T-cell (primary cell): Measurements from ENCODE around the gene SLC25A10. TPM values are rescaled to one million over a fixed set of nuclear protein-coding genes. Genes with fewer than 3 reads are reported as not detected.

Source experiments
- ATAC-seq, 4 experiments: fragments of 200-7000 bp in 3 of 4; fragments of 150-1000 bp in 1 of 4; cut with Tn5 transposase; replicated peaks in 1 of 4; 1 replicate in 3 of 4; 2 replicates in 1 of 4; pipeline ENCODE4 v1.10.0; 2021; ENCODE audit warnings: moderate library complexity in 3 of 4, mild to moderate bottlenecking in 2 of 4, moderate number of reproducible peaks in 1 of 4
- CTCF ChIA-PET, 2 donors: fragments of 300-600 bp; sonication (Branson Sonifier 250); formaldehyde crosslinking; loops; one replicate each; lab custom pipeline; 2022; ENCODE audit warnings: antibody characterized with exemption in 2 of 2; lab: Charles Lee
- POLR2A ChIA-PET, 2 donors: fragments of 300-600 bp; sonication (Branson Sonifier 250); formaldehyde crosslinking; loops; one replicate each; lab custom pipeline; 2022; ENCODE audit warnings: antibody characterized with exemption in 2 of 2; lab: Charles Lee
- DNase-seq, 35 experiments: peaks; one replicate each; pipeline versions ENCODE4 v3.0.0 to v3.0.0-alpha.2; 2013 to 2023
- H3K27ac ChIP-seq: one replicate; pipeline ENCODE4 v1.5.1; 2013; ENCODE audit warnings: low read length
- H3K27me3 ChIP-seq, 2 experiments: replicated peaks in 1 of 2; 1 replicate in 1 of 2; 2 replicates in 1 of 2; pipeline versions ENCODE4 v1.6.1 to v1.7.0; 2013; ENCODE audit warnings: low read length in 1 of 2, mixed read lengths in 1 of 2; ENCODE audit not compliant: control insufficient read depth in 2 of 2, insufficient read depth in 2 of 2; ENCODE audit errors: extremely low read depth in 1 of 2
- H3K36me3 ChIP-seq, 2 donors: 1 replicate in 1 of 2; 2 replicates in 1 of 2; pipeline versions ENCODE4 v1.6.1 to v1.7.0; 2013; ENCODE audit warnings: low read length in 1 of 2; ENCODE audit not compliant: control insufficient read depth in 2 of 2, insufficient read depth in 1 of 2; ENCODE audit errors: extremely low read depth in 1 of 2
- H3K4me1 ChIP-seq, 2 experiments: 1 replicate in 1 of 2; 2 replicates in 1 of 2; pipeline versions ENCODE4 v1.6.1 to v1.7.0; 2013; ENCODE audit warnings: low read length in 2 of 2, mixed read lengths in 1 of 2; ENCODE audit not compliant: insufficient read depth in 2 of 2, control insufficient read depth in 1 of 2; ENCODE audit errors: extremely low read depth in 1 of 2
- H3K4me3 ChIP-seq, 2 donors: 1 replicate in 1 of 2; 2 replicates in 1 of 2; pipeline versions ENCODE4 v1.5.1 to v1.7.0; 2013; ENCODE audit warnings: mild to moderate bottlenecking in 2 of 2, low read length in 1 of 2, moderate library complexity in 1 of 2; ENCODE audit not compliant: control insufficient read depth in 1 of 2; ENCODE audit errors: extremely low read depth in 1 of 2
- H3K9me3 ChIP-seq: 2 replicates; pipeline ENCODE4 v1.7.0; 2013
- H3K27ac Mint-ChIP-seq, 2 donors: one replicate each; pipeline ENCODE4 v1.8.0; 2020 to 2021; ENCODE audit warnings: mild to moderate bottlenecking in 2 of 2, mixed read lengths in 2 of 2
- H3K27me3 Mint-ChIP-seq, 2 donors: one replicate each; pipeline ENCODE4 v1.8.0; 2021 to 2022; ENCODE audit warnings: mixed read lengths in 2 of 2
- H3K36me3 Mint-ChIP-seq: one replicate; pipeline ENCODE4 v1.8.0; 2021; ENCODE audit warnings: mixed read lengths
- H3K4me1 Mint-ChIP-seq, 3 donors: one replicate each; pipeline ENCODE4 v1.8.0; 2020 to 2022; ENCODE audit warnings: mixed read lengths in 3 of 3, mild to moderate bottlenecking in 1 of 3
- H3K4me3 Mint-ChIP-seq, 3 donors: one replicate each; pipeline ENCODE4 v1.8.0; 2020 to 2022; ENCODE audit warnings: mild to moderate bottlenecking in 3 of 3, mixed read lengths in 3 of 3, moderate library complexity in 3 of 3
- H3K9me3 Mint-ChIP-seq, 3 donors: one replicate each; pipeline ENCODE4 v1.8.0; 2020 to 2022; ENCODE audit warnings: mixed read lengths in 3 of 3
- WGBS: methylation state at CpG from one replicate; pipeline ENCODE4 v1.1.5; 2013; ENCODE audit warnings: missing lambda C conversion rate; ENCODE audit not compliant: insufficient coverage; 5-methylcytosine and 5-hydroxymethylcytosine counted together
- total RNA-seq, 35 experiments: library from RNA in 6 of 35; stranded (reverse) in 6 of 35; fragments of 120-200 nt in 1 of 35; gene quantifications; one replicate each; pipeline versions ENCODE4 v1.2.1 to v1.2.4 and lab custom pipeline; 2013 to 2026

Gene SLC25A10
- total RNA-seq, 5 donors from 2014 or later (not counting 1 experiment from before 2014, with no cell fraction given), result 3.3 to 8.3 (median 7.4) TPM

GRCh38 chr17:81690549-81690948 lies 21.5 kb upstream of the SLC25A10 start:
- Histone ChIP-seq H3K4me3 (no peak overlapping the region), H3K36me3 (peaks cover 53 to 91% of the 10 kb centered on the region in 2 donors), H3K27ac (no peak overlapping the region), H3K27me3 (no peaks in the 10 kb centered on the region), H3K4me1 (peaks cover 0 to 27% of the 10 kb centered on the region in 2 experiments), H3K9me3 (no peaks in the 10 kb centered on the region)
- Mint-ChIP-seq H3K4me3 (no peak overlapping the region), H3K9me3 (no peaks in the 10 kb centered on the region), H3K27me3 (no peaks in the 10 kb centered on the region), H3K4me1 (peaks cover 9 to 20% (median 18%) of the 10 kb centered on the region in 3 donors), H3K36me3 (peaks cover 33% of the 10 kb centered on the region), H3K27ac (no peak overlapping the region)
- DNase-seq (no peak), ATAC-seq (no peak)
- ChIA-PET CTCF (no interaction called here), POLR2A (no interaction called here)
- 94% methylated on average over 13 of the region's 17 CpGs for WGBS

- no peaks in the 10 kb centered on the region for H3K9me3 ChIP-seq
- peaks cover 57 to 93% of the 10 kb centered on the region in 2 donors for H3K36me3 ChIP-seq
- Mint-ChIP-seq H3K9me3 (no peaks in the 10 kb centered on the region), H3K4me3 (no peak overlapping the region), H3K4me1 (peaks cover 9 to 15% (median 14%) of the 10 kb centered on the region in 3 donors), H3K36me3 (peaks cover 31% of the 10 kb centered on the region), H3K27me3 (no peaks in the 10 kb centered on the region), H3K27ac (no peak overlapping the region)
- no peak for ATAC-seq
- ChIA-PET CTCF (no interaction called here), POLR2A (no interaction called here)
- 95% methylated on average over 11 of the region's 18 CpGs for WGBS
- H3K27me3 ChIP-seq, result no peaks in the 10 kb centered on the region
- no peak overlapping the region for H3K27ac ChIP-seq
- DNase-seq, result no peak
- H3K4me3 ChIP-seq, result no peak overlapping the region
- H3K4me1 ChIP-seq, result peaks cover 0 to 20% of the 10 kb centered on the region in 2 experiments
Measured at GRCh38 chr17:81691196-81691595, 20.9 kb upstream of the SLC25A10 start.

GRCh38 chr17:81691608-81692007 lies 20.5 kb upstream of the SLC25A10 start:
- DNase-seq (no peak), ATAC-seq (no peak)
- Mint-ChIP-seq H3K36me3 (peaks cover 29% of the 10 kb centered on the region), H3K4me3 (no peak overlapping the region), H3K9me3 (no peaks in the 10 kb centered on the region), H3K27ac (no peak overlapping the region), H3K4me1 (peaks cover 9 to 13% (median 12%) of the 10 kb centered on the region in 3 donors), H3K27me3 (no peaks in the 10 kb centered on the region)
- Histone ChIP-seq H3K27ac (no peak overlapping the region), H3K27me3 (no peaks in the 10 kb centered on the region), H3K4me1 (peaks cover 0 to 16% of the 10 kb centered on the region in 2 experiments), H3K4me3 (no peak overlapping the region), H3K9me3 (no peaks in the 10 kb centered on the region), H3K36me3 (peaks cover 56 to 93% of the 10 kb centered on the region in 2 donors)
- ChIA-PET CTCF (no interaction called here), POLR2A (no interaction called here)
- WGBS, result 97% methylated on average over 10 of the region's 20 CpGs

- Mint-ChIP-seq H3K27ac (no peak overlapping the region), H3K36me3 (peaks cover 33% of the 10 kb centered on the region), H3K4me1 (peaks cover 0 to 6% (median 3%) of the 10 kb centered on the region in 3 donors), H3K27me3 (no peaks in the 10 kb centered on the region), H3K4me3 (no peak overlapping the region), H3K9me3 (no peaks in the 10 kb centered on the region)
- Histone ChIP-seq H3K27me3 (no peaks in the 10 kb centered on the region), H3K36me3 (peaks cover 58 to 93% of the 10 kb centered on the region in 2 donors), H3K4me1 (peaks cover 0 to 10% of the 10 kb centered on the region in 2 experiments), H3K4me3 (no peak overlapping the region), H3K9me3 (no peaks in the 10 kb centered on the region), H3K27ac (no peak overlapping the region)
- 96% methylated on average over 19 of the region's 35 CpGs for WGBS
- no peak for DNase-seq
- POLR2A ChIA-PET, result no interaction called here
- CTCF ChIA-PET, result no interaction called here
- no peak for ATAC-seq
Measured at GRCh38 chr17:81693509-81694210, 18.4 kb upstream of the SLC25A10 start.

- ChIA-PET CTCF (no interaction called here), POLR2A (no interaction called here)
- peaks cover 28% of the 10 kb centered on the region for H3K36me3 Mint-ChIP-seq
- Histone ChIP-seq H3K4me3 (no peak overlapping the region), H3K27me3 (no peaks in the 10 kb centered on the region), H3K36me3 (peaks cover 55 to 89% of the 10 kb centered on the region in 2 donors), H3K9me3 (no peaks in the 10 kb centered on the region), H3K4me1 (peaks cover 0 to 2% of the 10 kb centered on the region in 2 experiments), H3K27ac (no peak overlapping the region)
- 98% methylated on average over 8 of the region's 19 CpGs for WGBS
- H3K4me3 Mint-ChIP-seq, result no peak overlapping the region
- H3K27ac Mint-ChIP-seq, result no peak overlapping the region
- peaks cover 0 to 2% (median 0%) of the 10 kb centered on the region in 3 donors for H3K4me1 Mint-ChIP-seq
- no peak for DNase-seq
- no peaks in the 10 kb centered on the region for H3K27me3 Mint-ChIP-seq
- no peaks in the 10 kb centered on the region for H3K9me3 Mint-ChIP-seq
- no peak for ATAC-seq
Measured at GRCh38 chr17:81694810-81695209, 17.3 kb upstream of the SLC25A10 start.

- Mint-ChIP-seq H3K4me1 (peaks cover 0 to 2% (median 0%) of the 10 kb centered on the region in 3 donors), H3K36me3 (peaks cover 25% of the 10 kb centered on the region), H3K27me3 (no peaks in the 10 kb centered on the region), H3K27ac (no peak overlapping the region), H3K4me3 (no peak overlapping the region), H3K9me3 (no peaks in the 10 kb centered on the region)
- DNase-seq (no peak), ATAC-seq (no peak)
- CTCF ChIA-PET, result no interaction called here
- Histone ChIP-seq H3K36me3 (peaks cover 54 to 88% of the 10 kb centered on the region in 2 donors), H3K27ac (no peak overlapping the region), H3K4me3 (no peak overlapping the region), H3K9me3 (no peaks in the 10 kb centered on the region), H3K27me3 (no peaks in the 10 kb centered on the region), H3K4me1 (no peaks in the 10 kb centered on the region)
- WGBS, result 91% methylated on average over 5 of the region's 6 CpGs
- POLR2A ChIA-PET, result no interaction called here
Measured at GRCh38 chr17:81695211-81695610, 16.9 kb upstream of the SLC25A10 start.
